ENCODE measurements around the gene UBE2L3. TPM values are rescaled to one million over a fixed set of nuclear protein-coding genes. Genes with fewer than 3 reads are reported as not detected.

Gene UBE2L3
- total RNA-seq, 1 donor from 2014 or later = 47.9 TPM

DNA sequence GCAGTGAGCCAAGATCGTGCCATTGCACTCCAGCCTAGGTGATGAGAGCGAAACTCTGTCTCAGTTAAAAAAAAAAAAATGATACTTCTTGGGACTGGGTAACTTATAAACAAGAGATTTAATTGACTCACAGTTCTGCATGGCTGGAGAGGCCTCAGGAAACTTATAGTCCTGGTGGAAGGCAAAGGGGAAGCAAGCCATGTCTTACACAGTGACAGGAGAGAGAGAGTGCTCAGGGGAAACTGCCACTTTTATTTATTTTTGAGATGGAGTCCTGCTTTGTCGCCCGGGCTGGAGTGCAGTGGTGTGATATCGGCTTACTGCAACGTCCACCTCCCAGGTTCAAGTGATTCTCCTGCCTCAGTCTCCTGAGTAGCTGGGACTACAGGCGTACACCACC is 82.8 kb downstream of the UBE2L3 start:
- DNase-seq = no peak
- no peak overlapping the region for H3K4me3 ChIP-seq
- peaks cover 26% of the 10 kb centered on the region for H3K4me1 ChIP-seq
- no peak overlapping the region for H3K27ac ChIP-seq
- no peaks in the 10 kb centered on the region for H3K27me3 ChIP-seq (ENCODE audit: low read depth)
- ATAC-seq = no peak
- intact Hi-C loops (cut with DNase I) = no loop called here
- H3K9me3 ChIP-seq = no peaks in the 10 kb centered on the region
- no peak for TF ChIP-seq CTCF (IDR thresholded peaks at IDR 0.05)
- peaks cover 19% of the 10 kb centered on the region for H3K36me3 ChIP-seq

DNA sequence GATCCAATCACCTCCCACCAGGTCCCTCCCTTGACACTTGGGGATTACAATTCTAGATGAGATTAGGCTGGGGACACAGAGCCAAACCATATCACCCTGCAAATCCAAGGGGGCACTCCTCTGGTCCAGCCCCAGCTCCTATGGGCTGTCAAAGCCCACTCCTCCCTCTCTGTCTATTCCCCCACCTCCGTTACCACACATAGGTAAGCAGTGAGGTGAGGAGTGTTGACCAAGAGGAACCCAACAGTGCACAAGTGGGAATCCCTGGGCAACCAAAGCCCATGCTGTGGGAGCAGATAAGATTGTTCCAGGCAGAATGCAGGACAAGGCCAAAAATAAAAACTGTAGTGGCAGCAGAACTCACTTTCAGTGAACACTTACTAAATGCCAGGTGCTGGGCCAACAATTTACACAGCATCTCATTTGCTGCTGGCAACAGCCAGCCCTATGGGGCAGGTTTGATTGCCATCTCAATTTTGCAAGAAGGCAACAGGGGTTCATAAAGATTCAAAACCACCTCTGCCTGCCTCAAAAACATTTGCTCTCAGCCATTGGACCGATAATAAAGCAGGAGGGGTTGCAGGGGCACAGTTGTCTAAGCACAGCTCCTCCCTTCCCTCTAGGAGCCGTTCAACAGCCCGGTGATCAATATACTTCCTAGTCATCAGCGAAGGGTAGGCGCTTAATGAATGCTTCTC is 83.5 kb downstream of the UBE2L3 start:
- Histone ChIP-seq H3K4me3 (peak overlapping the region; percentile 72), H3K27ac (no peak overlapping the region), H3K36me3 (peaks cover 14% of the 10 kb centered on the region), H3K27me3 (ENCODE audit: low read depth) (no peaks in the 10 kb centered on the region), H3K4me1 (peaks cover 26% of the 10 kb centered on the region), H3K9me3 (no peaks in the 10 kb centered on the region)
- ATAC-seq (no peak), DNase-seq (no peak)
- TF ChIP-seq CTCF (IDR thresholded peaks at IDR 0.05) = no peak
- intact Hi-C loops (cut with DNase I) = no loop called here

GRCh38 chr22:21651521-21652009 is 84.1 kb downstream of the UBE2L3 start:
- DNase-seq (no peak), ATAC-seq (peak in 1 of 2 donors; percentile 29)
- no peak overlapping the region for H3K27ac ChIP-seq
- no peaks in the 10 kb centered on the region for H3K27me3 ChIP-seq (ENCODE audit: low read depth)
- no peaks in the 10 kb centered on the region for H3K9me3 ChIP-seq
- H3K36me3 ChIP-seq = peaks cover 14% of the 10 kb centered on the region
- H3K4me1 ChIP-seq = peaks cover 23% of the 10 kb centered on the region
- no peak for TF ChIP-seq CTCF (IDR thresholded peaks at IDR 0.05)
- peak overlapping the region; percentile 72 for H3K4me3 ChIP-seq
- intact Hi-C loops (cut with DNase I) = no loop called here

GRCh38 chr22:21652010-21652546 is 84.6 kb downstream of the UBE2L3 start:
- H3K4me3 ChIP-seq = peak overlapping the region; percentile 72
- H3K27ac ChIP-seq = peak overlapping the region; percentile 6
- TF ChIP-seq CTCF (IDR thresholded peaks at IDR 0.05) = no peak
- peaks cover 14% of the 10 kb centered on the region for H3K36me3 ChIP-seq
- H3K9me3 ChIP-seq = no peaks in the 10 kb centered on the region
- intact Hi-C loops (cut with DNase I) = no loop called here
- peak; percentile 91 for DNase-seq
- ATAC-seq = peak; percentile 92 to 96
- no peaks in the 10 kb centered on the region for H3K27me3 ChIP-seq (ENCODE audit: low read depth)
- peaks cover 20% of the 10 kb centered on the region for H3K4me1 ChIP-seq

- Histone ChIP-seq H3K36me3 (peaks cover 14% of the 10 kb centered on the region), H3K27me3 (ENCODE audit: low read depth) (no peaks in the 10 kb centered on the region), H3K9me3 (no peaks in the 10 kb centered on the region), H3K4me1 (peaks cover 28% of the 10 kb centered on the region), H3K27ac (peak overlapping the region; percentile 6), H3K4me3 (peak overlapping the region; percentile 72)
- intact Hi-C loops (cut with DNase I) = no loop called here
- ATAC-seq (no peak), DNase-seq (no peak)
- no peak for TF ChIP-seq CTCF (IDR thresholded peaks at IDR 0.05)
Observed at GRCh38 chr22:21652547-21653545, 85.3 kb downstream of the UBE2L3 start.

Measured in lower lobe of right lung (tissue), 2 donors.